ENCODE data around the gene TMEM121. TPM values are rescaled to one million over a fixed set of nuclear protein-coding genes. Genes with fewer than 3 reads are reported as not detected.

The TMEM121 gene
- total RNA-seq, 2 experiments from 2014 or later = 9.6 TPM

- POLR2A ChIA-PET = interaction anchor here (1.2 to 4.0 kb wide), 4 partner anchors 39 to 155 kb away, joined by 3 to 36 read pairs (median 8); partner anchors contain the start of gene TEDC1
Measured at GRCh38 chr14:105529569-105530284, 3.3 kb downstream of the TMEM121 start.

GRCh38 chr14:105530285-105531087 is 4.1 kb downstream of the TMEM121 start:
- H3K27me3 Mint-ChIP-seq = peaks cover 7% of the 10 kb centered on the region
- ChIA-PET POLR2A (interaction anchor here (1.2 to 4.0 kb wide), 2 partner anchors 39 to 133 kb away, joined by 3 to 36 read pairs; partner anchors contain the start of gene TEDC1), CTCF (interaction anchor here (3.3 kb wide), 1 partner anchor 159 kb away, joined by 20 read pairs; no protein-coding TSS in a partner anchor)
- H3K4me1 Mint-ChIP-seq = peaks cover 39% of the 10 kb centered on the region
- no peaks in the 10 kb centered on the region for H3K9me3 Mint-ChIP-seq
- DNase-seq = no peak
- H3K27ac Mint-ChIP-seq = peak overlapping the region; percentile 80
- peak overlapping the region; percentile 72 for H3K4me3 Mint-ChIP-seq
- H3K36me3 Mint-ChIP-seq (ENCODE audit: low read depth) = no peaks in the 10 kb centered on the region

More at GRCh38 chr14:105529569-105530284, 3.3 kb downstream of the TMEM121 start:
- DNase-seq = peak; percentile 62
- H3K4me1 Mint-ChIP-seq = peaks cover 39% of the 10 kb centered on the region
- H3K27ac Mint-ChIP-seq = peak overlapping the region; percentile 80
- no peaks in the 10 kb centered on the region for H3K36me3 Mint-ChIP-seq (ENCODE audit: low read depth)
- H3K9me3 Mint-ChIP-seq = no peaks in the 10 kb centered on the region
- peaks cover 12% of the 10 kb centered on the region for H3K27me3 Mint-ChIP-seq
- CTCF ChIA-PET = interaction anchor here (1.4 to 3.3 kb wide), 2 partner anchors 132 to 158 kb away, joined by 5 to 20 read pairs; partner anchors contain the start of gene TEX22
- peak overlapping the region; percentile 75 for H3K4me3 Mint-ChIP-seq

- H3K36me3 Mint-ChIP-seq (ENCODE audit: low read depth) = no peaks in the 10 kb centered on the region
- CTCF ChIA-PET = interaction anchor here (3.3 kb wide), 1 partner anchor 160 kb away, joined by 20 read pairs; no protein-coding TSS in a partner anchor
- no peak for DNase-seq
- no peaks in the 10 kb centered on the region for H3K9me3 Mint-ChIP-seq
- no peak overlapping the region for H3K27ac Mint-ChIP-seq
- POLR2A ChIA-PET = interaction anchor here (1.2 to 4.0 kb wide), 2 partner anchors 40 to 134 kb away, joined by 3 to 36 read pairs; partner anchors contain the start of gene TEDC1
- H3K4me3 Mint-ChIP-seq = peak overlapping the region; percentile 27
- H3K4me1 Mint-ChIP-seq = peaks cover 35% of the 10 kb centered on the region
- H3K27me3 Mint-ChIP-seq = peaks cover 3% of the 10 kb centered on the region
Measured at GRCh38 chr14:105531088-105531893, 4.9 kb downstream of the TMEM121 start.

GRCh38 chr14:105531894-105532623 is 5.7 kb downstream of the TMEM121 start:
- H3K36me3 Mint-ChIP-seq (ENCODE audit: low read depth) = no peaks in the 10 kb centered on the region
- CTCF ChIA-PET = interaction anchor here (0.8 kb wide), 2 partner anchors 51 to 162 kb away, joined by 3 read pairs; no protein-coding TSS in a partner anchor
- H3K27ac Mint-ChIP-seq = no peak overlapping the region
- no peak for DNase-seq
- POLR2A ChIA-PET = interaction anchor here (4.0 kb wide), 1 partner anchor 41 kb away, joined by 36 read pairs; the partner anchor contains the start of gene TEDC1
- H3K9me3 Mint-ChIP-seq = no peaks in the 10 kb centered on the region
- peaks cover 2% of the 10 kb centered on the region for H3K27me3 Mint-ChIP-seq
- peak overlapping the region; percentile 13 for H3K4me3 Mint-ChIP-seq
- peaks cover 34% of the 10 kb centered on the region for H3K4me1 Mint-ChIP-seq

- no peaks in the 10 kb centered on the region for H3K27me3 Mint-ChIP-seq
- peaks cover 28% of the 10 kb centered on the region for H3K4me1 Mint-ChIP-seq
- no peaks in the 10 kb centered on the region for H3K36me3 Mint-ChIP-seq (ENCODE audit: low read depth)
- no peak overlapping the region for H3K4me3 Mint-ChIP-seq
- DNase-seq = no peak
- ChIA-PET POLR2A (no interaction called here), CTCF (interaction anchor here (0.8 kb wide), 2 partner anchors 52 to 162 kb away, joined by 3 read pairs; no protein-coding TSS in a partner anchor)
- no peak overlapping the region for H3K27ac Mint-ChIP-seq
- H3K9me3 Mint-ChIP-seq = no peaks in the 10 kb centered on the region
Measured at GRCh38 chr14:105532735-105533141, 6.4 kb downstream of the TMEM121 start.

GRCh38 chr14:105533391-105533790 is 7.0 kb downstream of the TMEM121 start:
- Mint-ChIP-seq H3K27me3 (no peaks in the 10 kb centered on the region), H3K27ac (no peak overlapping the region), H3K9me3 (no peaks in the 10 kb centered on the region), H3K4me1 (peaks cover 26% of the 10 kb centered on the region), H3K4me3 (no peak overlapping the region), H3K36me3 (ENCODE audit: low read depth) (no peaks in the 10 kb centered on the region)
- ChIA-PET POLR2A (no interaction called here), CTCF (no interaction called here)
- DNase-seq = no peak

- Mint-ChIP-seq H3K4me3 (no peak overlapping the region), H3K27ac (no peak overlapping the region), H3K4me1 (peaks cover 23% of the 10 kb centered on the region), H3K9me3 (no peaks in the 10 kb centered on the region), H3K36me3 (ENCODE audit: low read depth) (no peaks in the 10 kb centered on the region), H3K27me3 (no peaks in the 10 kb centered on the region)
- POLR2A ChIA-PET = no interaction called here
- CTCF ChIA-PET = no interaction called here
- no peak for DNase-seq
Measured at GRCh38 chr14:105533811-105534498, 7.6 kb downstream of the TMEM121 start.

GRCh38 chr14:105534586-105534985 is 8.2 kb downstream of the TMEM121 start:
- Mint-ChIP-seq H3K27me3 (no peaks in the 10 kb centered on the region), H3K27ac (no peak overlapping the region), H3K9me3 (no peaks in the 10 kb centered on the region), H3K4me1 (peaks cover 19% of the 10 kb centered on the region), H3K4me3 (no peak overlapping the region), H3K36me3 (ENCODE audit: low read depth) (no peaks in the 10 kb centered on the region)
- ChIA-PET CTCF (no interaction called here), POLR2A (no interaction called here)
- DNase-seq = no peak

GRCh38 chr14:105536051-105536450 is 9.7 kb downstream of the TMEM121 start:
- CTCF ChIA-PET = interaction anchor here (1.2 kb wide), 1 partner anchor 12 kb away, joined by 3 read pairs; no protein-coding TSS in a partner anchor

GRCh38 chr14:105536691-105537579 is 10.6 kb downstream of the TMEM121 start:
- H3K27me3 Mint-ChIP-seq = peaks cover 5% of the 10 kb centered on the region
- no peaks in the 10 kb centered on the region for H3K9me3 Mint-ChIP-seq
- H3K4me1 Mint-ChIP-seq = peaks cover 5% of the 10 kb centered on the region
- no peak overlapping the region for H3K4me3 Mint-ChIP-seq
- ChIA-PET POLR2A (no interaction called here), CTCF (interaction anchor here (0.5 to 1.3 kb wide), 3 partner anchors 8 to 216 kb away, joined by 3 to 6 read pairs (median 3); no protein-coding TSS in a partner anchor)
- H3K36me3 Mint-ChIP-seq (ENCODE audit: low read depth) = no peaks in the 10 kb centered on the region
- no peak overlapping the region for H3K27ac Mint-ChIP-seq
- no peak for DNase-seq

More at GRCh38 chr14:105536051-105536450, 9.7 kb downstream of the TMEM121 start:
- no peaks in the 10 kb centered on the region for H3K36me3 Mint-ChIP-seq (ENCODE audit: low read depth)
- POLR2A ChIA-PET = no interaction called here
- H3K27me3 Mint-ChIP-seq = no peaks in the 10 kb centered on the region
- DNase-seq = no peak
- no peaks in the 10 kb centered on the region for H3K9me3 Mint-ChIP-seq
- no peak overlapping the region for H3K27ac Mint-ChIP-seq
- no peak overlapping the region for H3K4me3 Mint-ChIP-seq
- peaks cover 7% of the 10 kb centered on the region for H3K4me1 Mint-ChIP-seq

All from activated CD4-positive, alpha-beta memory T cell treated with anti-CD3 and anti-CD28 coated beads, Interleukin-2, amount 10 ng/mL, durations not matched to agents 7 days and 5 days (primary cell).